Endothelial cell of umbilical vein (primary cell): ENCODE data around the gene METTL8. TPM values are rescaled to one million over a fixed set of nuclear protein-coding genes. Genes with fewer than 3 reads are reported as not detected.

Source experiments
- BruUV-seq: library from RNA; stranded (reverse); fragments of 400-500 nt; replicated peaks from 2 replicates; lab custom pipeline; 2021; lab: Mats Ljungman, UMichigan
- CTCF ChIA-PET: fragments of 300-600, 350-600 bp; sonication (Branson Sonifier 250); formaldehyde crosslinking; loops from one replicate; lab custom pipeline; 2021; ENCODE audit warnings: antibody characterized with exemption, inconsistent platforms; lab: Charles Lee
- POLR2A ChIA-PET: fragments of 300-600, 350-600 bp; sonication (Branson Sonifier 250); formaldehyde crosslinking; loops from one replicate; lab custom pipeline; 2021; ENCODE audit warnings: antibody characterized with exemption, inconsistent platforms; lab: Charles Lee
- DNase-seq: peaks from one replicate; pipeline ENCODE4 v3.0.0-alpha.2; 2011; ENCODE audit warnings: low read depth, low spot score
- FAIRE-seq: peaks from 2 replicates; lab custom pipeline; 2011; peaks lifted over from hg19 to GRCh38; lab: Jason Lieb, UNC
- H2AFZ ChIP-seq: 2 replicates; pipeline ENCODE4 v1.6.0; 2012; ENCODE audit warnings: low read depth, low read length, control low read depth, inconsistent platforms
- H3K27ac ChIP-seq: 2 replicates; pipeline ENCODE4 v1.5.1; 2011; ENCODE audit warnings: low read depth, mild to moderate bottlenecking, control low read depth, low read length, moderate library complexity; ENCODE audit not compliant: insufficient read depth
- H3K27me3 ChIP-seq, 2 experiments: 2 replicates each; pipeline versions ENCODE4 v1.6.0 to v1.6.1; 2011; ENCODE audit warnings: low read length in 2 of 2, mixed read lengths in 1 of 2; ENCODE audit not compliant: control insufficient read depth in 2 of 2, insufficient read depth in 2 of 2
- H3K36me3 ChIP-seq, 2 experiments: 2 replicates in 1 of 2; 3 replicates in 1 of 2; pipeline ENCODE4 v1.5.1; 2011; ENCODE audit warnings: low read length in 2 of 2, mild to moderate bottlenecking in 1 of 2, moderate library complexity in 1 of 2; ENCODE audit not compliant: control insufficient read depth in 2 of 2, insufficient read depth in 2 of 2; ENCODE audit errors: extremely low read depth in 1 of 2
- H3K4me1 ChIP-seq: 3 replicates; pipeline ENCODE4 v1.5.1; 2011; ENCODE audit warnings: mild to moderate bottlenecking, low read length; ENCODE audit not compliant: control insufficient read depth, insufficient read depth; ENCODE audit errors: extremely low read depth
- H3K4me2 ChIP-seq: 2 replicates; pipeline ENCODE4 v1.6.1; 2011; ENCODE audit warnings: low read length, control low read depth, mixed read lengths; ENCODE audit not compliant: insufficient read depth
- H3K4me3 ChIP-seq, 3 experiments: fragments of 200-600 bp in 1 of 3; sonication (generic), shearing (Covaris generic) in 1 of 3; replicated peaks in 1 of 3; 2 replicates each; pipeline ENCODE4 v1.5.1; 2011 to 2016; ENCODE audit warnings: control low read depth in 3 of 3, low read length in 3 of 3, mild to moderate bottlenecking in 2 of 3, inconsistent platforms in 1 of 3, low read depth in 1 of 3, moderate library complexity in 1 of 3; ENCODE audit not compliant: insufficient read depth in 1 of 3
- H3K79me2 ChIP-seq: 2 replicates; pipeline ENCODE4 v1.6.0; 2012; ENCODE audit warnings: low read length, inconsistent platforms; ENCODE audit not compliant: control insufficient read depth, insufficient read depth
- H3K9ac ChIP-seq: replicated peaks from 2 replicates; pipeline ENCODE3; 2011; ENCODE audit warnings: low read length, control low read depth; ENCODE audit not compliant: insufficient read depth; ENCODE audit errors: extremely low read depth
- H3K9me1 ChIP-seq: replicated peaks from 3 replicates; pipeline ENCODE4 v1.6.0; 2011; ENCODE audit warnings: mild to moderate bottlenecking, low read length; ENCODE audit not compliant: control insufficient read depth, insufficient read depth; ENCODE audit errors: extremely low read depth
- H3K9me3 ChIP-seq: replicated peaks from 2 replicates; pipeline ENCODE4 v1.5.1; 2012; ENCODE audit warnings: low read length, inconsistent platforms; ENCODE audit not compliant: control insufficient read depth, insufficient read depth
- H4K20me1 ChIP-seq: replicated peaks from 2 replicates; pipeline ENCODE3; 2011; ENCODE audit warnings: mild to moderate bottlenecking, low read length; ENCODE audit not compliant: control insufficient read depth, insufficient read depth; ENCODE audit errors: extremely low read depth
- EZH2 ChIP-seq: IDR thresholded peaks from 2 replicates; pipeline ENCODE4 v1.6.1; 2012; ENCODE audit warnings: borderline replicate concordance, low read depth, mild to moderate bottlenecking, moderate library complexity, low read length, inconsistent platforms; ENCODE audit not compliant: severe bottlenecking
- FOS ChIP-seq: IDR thresholded peaks from 2 replicates; pipeline ENCODE4 v1.6.1; 2011; ENCODE audit warnings: mild to moderate bottlenecking, low read length, moderate library complexity, borderline replicate concordance; ENCODE audit not compliant: insufficient read depth
- GATA2 ChIP-seq: IDR thresholded peaks from 2 replicates; pipeline ENCODE4 v1.7.0; 2011; ENCODE audit warnings: low read depth, mild to moderate bottlenecking, moderate library complexity, mixed read lengths, low read length; ENCODE audit not compliant: insufficient read length, insufficient read depth
- JUN ChIP-seq: IDR thresholded peaks from 2 replicates; pipeline ENCODE4 v1.6.1; 2011; ENCODE audit warnings: borderline replicate concordance, low read depth; ENCODE audit not compliant: insufficient read length, insufficient read depth
- MYC ChIP-seq: IDR thresholded peaks from one replicate; pipeline ENCODE4 v1.6.1; 2011; ENCODE audit warnings: mild to moderate bottlenecking, low read depth, low read length
- POLR2A ChIP-seq: IDR thresholded peaks from 2 replicates; pipeline ENCODE4 v1.6.1; 2012; ENCODE audit warnings: low read depth, mild to moderate bottlenecking, control low read depth, low read length
- POLR2AphosphoS5 ChIP-seq: IDR thresholded peaks from 2 replicates; pipeline ENCODE4 v1.6.1; 2012; ENCODE audit warnings: low read depth, mild to moderate bottlenecking, control low read depth, low read length, moderate library complexity; ENCODE audit not compliant: insufficient read depth
- dilution Hi-C: fragments of 300-500 bp; cut with MboI; formaldehyde crosslinking; loops from one replicate; pipeline ENCODE4 v1.15.0; 2019; ENCODE audit warnings: low sequenced_read_pairs; ENCODE audit not compliant: extremely low pct_ligation_motif_present
- intact Hi-C: fragments of 100-400 bp; cut with micrococcal nuclease; formaldehyde crosslinking; loops from one replicate; pipeline ENCODE4 v1.10.0; 2022
- polyA plus RNA-seq, 4 experiments: library from polyadenylated mRNA; depleted of rRNA in 3 of 4; stranded (reverse) in 3 of 4; unstranded in 1 of 4; fragments of >200 nt; gene quantifications; 2 replicates each; pipeline versions ENCODE4 v1.2.1 to v1.2.3, GENCODE V29; 2011 to 2012; ENCODE audit warnings: missing spikeins in 1 of 4
- total RNA-seq: library from RNA; stranded (reverse); gene quantifications from 2 replicates; pipeline ENCODE4 v1.2.3, GENCODE V29; 2021
- TF ChIP-seq, protein P1 (sequence below): IDR thresholded peaks from 2 replicates; pipeline ENCODE4 v1.6.1; 2011; ENCODE audit not compliant: insufficient read depth, insufficient read length
- TF ChIP-seq, protein P2 (sequence below), 2 donors: IDR thresholded peaks; 1 replicate in 1 of 2; 2 replicates in 1 of 2; pipeline ENCODE4 v1.5.1; 2011; ENCODE audit warnings: low read length in 2 of 2, mild to moderate bottlenecking in 2 of 2, moderate library complexity in 2 of 2, control low read depth in 1 of 2, inconsistent platforms in 1 of 2, low read depth in 1 of 2; ENCODE audit not compliant: insufficient read depth in 1 of 2; ENCODE audit errors: extremely low read depth in 1 of 2

Gene METTL8
- total and polyA plus RNA-seq, 2 donors (not counting 3 experiments of a cell fraction or from before 2014, with no cell fraction given), result 7.0 to 20.2 TPM

DNA sequence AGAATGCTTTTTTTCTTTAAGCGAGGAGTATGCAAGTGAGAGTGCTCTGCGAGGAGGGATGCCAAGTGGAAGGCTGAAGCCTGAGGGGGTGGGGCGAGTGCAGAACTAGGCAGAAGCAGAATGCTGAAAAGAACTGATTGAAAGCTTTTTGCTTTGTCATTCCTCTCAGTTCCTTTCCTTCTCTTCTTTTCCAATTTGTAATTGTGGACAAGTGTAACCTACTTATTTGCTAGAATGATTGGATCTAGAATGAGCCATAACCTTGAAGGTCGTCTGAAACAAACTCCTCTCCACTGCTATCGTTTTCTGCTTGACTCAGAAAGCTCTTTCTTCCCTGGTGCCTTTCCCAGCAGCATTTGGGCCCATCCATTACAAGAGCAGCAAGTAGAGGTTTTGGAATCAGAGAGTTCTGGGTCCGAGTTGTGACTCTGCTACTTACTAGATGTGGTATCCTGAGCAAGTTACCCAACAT lies 115.3 kb downstream of the METTL8 start:
- Histone ChIP-seq H4K20me1 (no peaks in the 10 kb centered on the region), H3K9ac (no peak overlapping the region), H3K79me2 (no peaks in the 10 kb centered on the region), H3K4me2 (no peak overlapping the region), H3K4me1 (peaks cover 24% of the 10 kb centered on the region), H3K36me3 (no peaks in the 10 kb centered on the region), H3K9me3 (no peaks in the 10 kb centered on the region), H2AFZ (no peak overlapping the region), H3K27me3 (no peaks in the 10 kb centered on the region), H3K4me3 (no peak overlapping the region), H3K9me1 (no peaks in the 10 kb centered on the region), H3K27ac (peak overlapping the region; percentile 32)
- intact Hi-C loops (no loop called here), dilution Hi-C loops (no loop called here)
- no TSS peak for BruUV-seq
- POLR2A ChIA-PET, result no interaction called here
- CTCF ChIA-PET, result interaction anchor here (1.5 to 2.4 kb wide), 2 partner anchors 15 to 98 kb away, joined by 9 read pairs; no protein-coding TSS in a partner anchor
- FAIRE-seq (no peak), DNase-seq (peak; percentile 17)
- TF ChIP-seq POLR2A (no peak), MYC (no peak), EZH2 (no peak), FOS (no peak), GATA2 (no peak)

DNA sequence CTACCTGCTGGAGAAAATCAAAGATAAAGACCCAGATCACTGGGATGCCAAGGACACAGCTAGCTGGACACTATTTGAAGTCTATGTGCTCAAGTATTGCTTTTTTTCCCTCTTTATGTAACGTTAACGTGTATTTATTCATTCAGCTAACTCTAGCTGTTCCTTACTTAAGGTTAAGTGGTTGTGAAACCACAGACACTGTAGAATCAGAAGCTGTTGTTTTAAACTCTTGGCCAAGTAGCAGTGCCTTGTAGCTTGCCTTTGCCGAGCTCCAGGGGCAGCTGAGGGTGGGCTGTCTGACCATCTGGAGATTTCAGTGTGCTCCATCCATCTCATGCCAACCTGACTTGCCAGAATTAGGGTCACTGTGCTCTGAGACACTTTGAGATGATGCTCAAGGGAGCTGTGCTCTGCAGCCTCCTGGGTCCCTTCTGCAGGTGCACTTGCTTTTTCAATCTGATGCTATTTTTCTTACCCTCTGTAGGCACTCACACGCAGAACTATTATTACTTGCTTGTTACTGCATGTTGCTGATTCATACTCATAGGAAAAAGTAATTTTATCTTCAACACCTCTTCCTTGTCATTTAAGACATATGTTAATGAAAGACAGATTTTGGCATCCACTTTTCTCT lies 116.2 kb downstream of the METTL8 start:
- no peak for FAIRE-seq
- no peak overlapping the region for H3K27ac ChIP-seq
- ChIA-PET POLR2A (no interaction called here), CTCF (interaction anchor here (1.5 to 2.4 kb wide), 2 partner anchors 16 to 99 kb away, joined by 9 read pairs; no protein-coding TSS in a partner anchor)
- intact Hi-C loops (loop anchor here (2.0 kb wide), 1 partner anchor 99 kb away; no protein-coding TSS in a partner anchor), dilution Hi-C loops (no loop called here)
- H3K9me1 ChIP-seq, result no peaks in the 10 kb centered on the region
- H3K4me2 ChIP-seq, result no peak overlapping the region
- H3K79me2 ChIP-seq, result no peaks in the 10 kb centered on the region
- TF ChIP-seq, protein P1, sequence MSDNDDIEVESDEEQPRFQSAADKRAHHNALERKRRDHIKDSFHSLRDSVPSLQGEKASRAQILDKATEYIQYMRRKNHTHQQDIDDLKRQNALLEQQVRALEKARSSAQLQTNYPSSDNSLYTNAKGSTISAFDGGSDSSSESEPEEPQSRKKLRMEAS, result no peak
- TF ChIP-seq MYC (no peak), JUN (no peak), POLR2A (no peak), GATA2 (no peak), EZH2 (no peak), FOS (no peak), POLR2AphosphoS5 (no peak)
- TF ChIP-seq, protein P2, sequence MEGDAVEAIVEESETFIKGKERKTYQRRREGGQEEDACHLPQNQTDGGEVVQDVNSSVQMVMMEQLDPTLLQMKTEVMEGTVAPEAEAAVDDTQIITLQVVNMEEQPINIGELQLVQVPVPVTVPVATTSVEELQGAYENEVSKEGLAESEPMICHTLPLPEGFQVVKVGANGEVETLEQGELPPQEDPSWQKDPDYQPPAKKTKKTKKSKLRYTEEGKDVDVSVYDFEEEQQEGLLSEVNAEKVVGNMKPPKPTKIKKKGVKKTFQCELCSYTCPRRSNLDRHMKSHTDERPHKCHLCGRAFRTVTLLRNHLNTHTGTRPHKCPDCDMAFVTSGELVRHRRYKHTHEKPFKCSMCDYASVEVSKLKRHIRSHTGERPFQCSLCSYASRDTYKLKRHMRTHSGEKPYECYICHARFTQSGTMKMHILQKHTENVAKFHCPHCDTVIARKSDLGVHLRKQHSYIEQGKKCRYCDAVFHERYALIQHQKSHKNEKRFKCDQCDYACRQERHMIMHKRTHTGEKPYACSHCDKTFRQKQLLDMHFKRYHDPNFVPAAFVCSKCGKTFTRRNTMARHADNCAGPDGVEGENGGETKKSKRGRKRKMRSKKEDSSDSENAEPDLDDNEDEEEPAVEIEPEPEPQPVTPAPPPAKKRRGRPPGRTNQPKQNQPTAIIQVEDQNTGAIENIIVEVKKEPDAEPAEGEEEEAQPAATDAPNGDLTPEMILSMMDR (IDR thresholded peaks at IDR 0.05; ENCODE audit: extremely low read depth in 1 of 2, insufficient read depth in 1 of 2, low read depth in 1 of 2, low read length in 2 of 2), result no peak
- H3K27me3 ChIP-seq, result no peaks in the 10 kb centered on the region
- H3K9me3 ChIP-seq, result no peaks in the 10 kb centered on the region
- no peak overlapping the region for H2AFZ ChIP-seq
- no peaks in the 10 kb centered on the region for H3K36me3 ChIP-seq
- no peak for DNase-seq
- peaks cover 24% of the 10 kb centered on the region for H3K4me1 ChIP-seq
- no TSS peak for BruUV-seq
- no peak overlapping the region for H3K9ac ChIP-seq
- H3K4me3 ChIP-seq, result no peak overlapping the region
- H4K20me1 ChIP-seq, result no peaks in the 10 kb centered on the region
